A549 (cell line): Measurements from ENCODE around the gene ING5.

ENCODE experiments used
- CTCF ChIP-seq: fragments of >200 bp; sonication (Bioruptor Twin); formaldehyde crosslinking; IDR thresholded peaks from 3 replicates; pipeline ENCODE4 v1.5.1; 2016
- MAZ ChIP-seq: fragments of 150-350 bp; IDR thresholded peaks from 2 replicates; pipeline ENCODE4 v1.6.1; 2014; ENCODE audit warnings: antibody characterized with exemption, low read depth, low read length, borderline replicate concordance
- RAD21 ChIP-seq, 2 experiments: fragments of >200 bp in 1 of 2; sonication (Bioruptor Twin) in 1 of 2; formaldehyde crosslinking in 1 of 2; IDR thresholded peaks in 1 of 2; conservative IDR thresholded peaks in 1 of 2; 2 replicates in 1 of 2; 3 replicates in 1 of 2; pipeline ENCODE4 v1.6.1; 2012 to 2018; ENCODE audit warnings: inconsistent platforms in 1 of 2
- TF ChIP-seq, protein P1 (sequence below): fragments of 200-600 bp; sonication (generic); IDR thresholded peaks from 2 replicates; pipeline ENCODE4 v1.6.1; 2016; ENCODE audit warnings: antibody characterized with exemption, mild to moderate bottlenecking, moderate library complexity

- TF ChIP-seq CTCF (no peak), RAD21 (conservative IDR thresholded peaks at IDR 0.05 in 1 of 2, IDR thresholded peaks at IDR 0.05 in 1 of 2) (no peak), MAZ (no peak)
- TF ChIP-seq, protein P1, sequence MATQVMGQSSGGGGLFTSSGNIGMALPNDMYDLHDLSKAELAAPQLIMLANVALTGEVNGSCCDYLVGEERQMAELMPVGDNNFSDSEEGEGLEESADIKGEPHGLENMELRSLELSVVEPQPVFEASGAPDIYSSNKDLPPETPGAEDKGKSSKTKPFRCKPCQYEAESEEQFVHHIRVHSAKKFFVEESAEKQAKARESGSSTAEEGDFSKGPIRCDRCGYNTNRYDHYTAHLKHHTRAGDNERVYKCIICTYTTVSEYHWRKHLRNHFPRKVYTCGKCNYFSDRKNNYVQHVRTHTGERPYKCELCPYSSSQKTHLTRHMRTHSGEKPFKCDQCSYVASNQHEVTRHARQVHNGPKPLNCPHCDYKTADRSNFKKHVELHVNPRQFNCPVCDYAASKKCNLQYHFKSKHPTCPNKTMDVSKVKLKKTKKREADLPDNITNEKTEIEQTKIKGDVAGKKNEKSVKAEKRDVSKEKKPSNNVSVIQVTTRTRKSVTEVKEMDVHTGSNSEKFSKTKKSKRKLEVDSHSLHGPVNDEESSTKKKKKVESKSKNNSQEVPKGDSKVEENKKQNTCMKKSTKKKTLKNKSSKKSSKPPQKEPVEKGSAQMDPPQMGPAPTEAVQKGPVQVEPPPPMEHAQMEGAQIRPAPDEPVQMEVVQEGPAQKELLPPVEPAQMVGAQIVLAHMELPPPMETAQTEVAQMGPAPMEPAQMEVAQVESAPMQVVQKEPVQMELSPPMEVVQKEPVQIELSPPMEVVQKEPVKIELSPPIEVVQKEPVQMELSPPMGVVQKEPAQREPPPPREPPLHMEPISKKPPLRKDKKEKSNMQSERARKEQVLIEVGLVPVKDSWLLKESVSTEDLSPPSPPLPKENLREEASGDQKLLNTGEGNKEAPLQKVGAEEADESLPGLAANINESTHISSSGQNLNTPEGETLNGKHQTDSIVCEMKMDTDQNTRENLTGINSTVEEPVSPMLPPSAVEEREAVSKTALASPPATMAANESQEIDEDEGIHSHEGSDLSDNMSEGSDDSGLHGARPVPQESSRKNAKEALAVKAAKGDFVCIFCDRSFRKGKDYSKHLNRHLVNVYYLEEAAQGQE, result no peak
Measured at GRCh38 chr2:241775223-241776177, 73.7 kb downstream of the ING5 start.
